WTC11 (cell line): ENCODE data around the gene SLK. TPM values are rescaled to one million over a fixed set of nuclear protein-coding genes. Genes with fewer than 3 reads are reported as not detected.

Experiments
- ATAC-seq: fragments of 200-7000 bp; cut with Tn5 transposase; 2 replicates; pipeline ENCODE4 v1.10.0; 2021; ENCODE audit warnings: mild to moderate bottlenecking, moderate library complexity
- CTCF ChIA-PET: fragments of 300-600 bp; sonication (Branson Sonifier 250); formaldehyde crosslinking; loops from one replicate; lab custom pipeline; 2021; ENCODE audit warnings: antibody characterized with exemption; lab: Charles Lee
- POLR2A ChIA-PET: fragments of 350-600 bp; sonication (Branson Sonifier 250); formaldehyde crosslinking; loops from one replicate; lab custom pipeline; 2021; ENCODE audit warnings: antibody characterized with exemption; lab: Charles Lee
- DNase-seq: peaks from one replicate; pipeline ENCODE4 v3.0.0; 2021; ENCODE audit warnings: low spot score
- H3K27ac Mint-ChIP-seq: 2 replicates; pipeline ENCODE4 v1.8.0; 2021; ENCODE audit warnings: mixed read lengths
- H3K27me3 Mint-ChIP-seq: 2 replicates; pipeline ENCODE4 v1.8.0; 2021; ENCODE audit warnings: low read depth, mild to moderate bottlenecking, moderate library complexity, mixed read lengths
- H3K36me3 Mint-ChIP-seq: 2 replicates; pipeline ENCODE4 v1.8.0; 2021; ENCODE audit warnings: mixed read lengths
- H3K4me1 Mint-ChIP-seq: 2 replicates; pipeline ENCODE4 v1.8.0; 2022; ENCODE audit warnings: mixed read lengths
- H3K4me3 Mint-ChIP-seq: 2 replicates; pipeline ENCODE4 v1.8.0; 2021; ENCODE audit warnings: mild to moderate bottlenecking, moderate library complexity, mixed read lengths
- H3K9me3 Mint-ChIP-seq: 2 replicates; pipeline ENCODE4 v1.8.0; 2021; ENCODE audit warnings: mixed read lengths
- AR ChIP-seq: fragments of 250-450 bp; sonication (Bioruptor Pico); IDR thresholded peaks from 2 replicates; pipeline ENCODE4 v1.9.0; 2021; ENCODE audit warnings: mild to moderate bottlenecking
- CREB1 ChIP-seq: sonication (generic); formaldehyde crosslinking; IDR thresholded peaks from 2 replicates; pipeline ENCODE4 v1.8.0; 2023; ENCODE audit warnings: mild to moderate bottlenecking, missing genetic modification reagents
- E2F4 ChIP-seq: sonication (generic); formaldehyde crosslinking; IDR thresholded peaks from 2 replicates; pipeline ENCODE4 v1.8.1; 2022; ENCODE audit warnings: low read depth, mild to moderate bottlenecking, moderate library complexity, missing genetic modification reagents, borderline replicate concordance
- ERG ChIP-seq: fragments of 250-450 bp; sonication (Bioruptor Pico); IDR thresholded peaks from 2 replicates; pipeline ENCODE4 v1.8.0; 2021; ENCODE audit warnings: mild to moderate bottlenecking
- FOXK1 ChIP-seq: sonication (generic); formaldehyde crosslinking; IDR thresholded peaks from 2 replicates; pipeline ENCODE4 v1.8.0; 2022; ENCODE audit warnings: mild to moderate bottlenecking, moderate library complexity, missing genetic modification reagents
- FOXP1 ChIP-seq: sonication (generic); formaldehyde crosslinking; IDR thresholded peaks from 2 replicates; pipeline ENCODE4 v1.8.0; 2022; ENCODE audit warnings: missing genetic modification reagents, mild to moderate bottlenecking, moderate library complexity, borderline replicate concordance
- IRF1 ChIP-seq: sonication (generic); formaldehyde crosslinking; IDR thresholded peaks from 2 replicates; pipeline ENCODE4 v1.8.0; 2023; ENCODE audit warnings: missing genetic modification reagents
- NR2C2 ChIP-seq: sonication (generic); formaldehyde crosslinking; IDR thresholded peaks from 2 replicates; pipeline ENCODE4 v1.8.0; 2022; ENCODE audit warnings: mild to moderate bottlenecking, missing genetic modification reagents
- OVOL2 ChIP-seq: fragments of 250-450 bp; sonication (Bioruptor Pico); IDR thresholded peaks from 2 replicates; pipeline ENCODE4 v1.9.0; 2021; ENCODE audit warnings: mild to moderate bottlenecking, borderline replicate concordance
- SOX15 ChIP-seq: fragments of 250-450 bp; sonication (Bioruptor Pico); IDR thresholded peaks from 2 replicates; pipeline ENCODE4 v1.9.0; 2021; ENCODE audit warnings: mild to moderate bottlenecking
- TCF7 ChIP-seq: sonication (generic); formaldehyde crosslinking; IDR thresholded peaks from 2 replicates; pipeline ENCODE4 v1.8.0; 2022; ENCODE audit warnings: mild to moderate bottlenecking, low read depth, missing genetic modification reagents, moderate library complexity
- TP53 ChIP-seq: sonication (generic); formaldehyde crosslinking; IDR thresholded peaks from 2 replicates; pipeline ENCODE4 v1.8.1; 2023; ENCODE audit warnings: mild to moderate bottlenecking, missing genetic modification reagents
- ZBTB21 ChIP-seq: sonication (generic); formaldehyde crosslinking; IDR thresholded peaks from 2 replicates; pipeline ENCODE4 v1.8.1; 2023; ENCODE audit warnings: mild to moderate bottlenecking, missing genetic modification reagents, borderline replicate concordance
- ZNF219 ChIP-seq: sonication (generic); formaldehyde crosslinking; IDR thresholded peaks from 2 replicates; pipeline ENCODE4 v1.8.0; 2023; ENCODE audit warnings: missing genetic modification reagents, mild to moderate bottlenecking, borderline replicate concordance
- ZNF232 ChIP-seq: sonication (generic); formaldehyde crosslinking; IDR thresholded peaks from 2 replicates; pipeline ENCODE4 v1.8.0; 2022; ENCODE audit warnings: mild to moderate bottlenecking, missing genetic modification reagents
- ZNF317 ChIP-seq: sonication (generic); formaldehyde crosslinking; IDR thresholded peaks from 2 replicates; pipeline ENCODE4 v1.8.1; 2023; ENCODE audit warnings: low read depth, mild to moderate bottlenecking, moderate library complexity, missing genetic modification reagents, borderline replicate concordance
- ZNF396 ChIP-seq: fragments of 250-450 bp; sonication (Bioruptor Pico); IDR thresholded peaks from 2 replicates; pipeline ENCODE4 v1.8.0; 2021; ENCODE audit warnings: mild to moderate bottlenecking, moderate library complexity, borderline replicate concordance
- ZNF671 ChIP-seq: fragments of 250-450 bp; sonication (Bioruptor Pico); IDR thresholded peaks from 2 replicates; pipeline ENCODE4 v1.8.0; 2021; ENCODE audit warnings: mild to moderate bottlenecking
- total RNA-seq: library from RNA; stranded (reverse); gene quantifications from 3 replicates; pipeline ENCODE4 v1.2.3, GENCODE V29; 2021
- TF ChIP-seq, protein P1 (sequence below): sonication (generic); formaldehyde crosslinking; conservative IDR thresholded peaks from 2 replicates; pipeline ENCODE4 v1.8.1; 2023; ENCODE audit warnings: mild to moderate bottlenecking, low read depth, missing genetic modification reagents, moderate library complexity

Gene SLK
- total RNA-seq, 1 experiment from 2014 or later, result 19.2 TPM

DNA sequence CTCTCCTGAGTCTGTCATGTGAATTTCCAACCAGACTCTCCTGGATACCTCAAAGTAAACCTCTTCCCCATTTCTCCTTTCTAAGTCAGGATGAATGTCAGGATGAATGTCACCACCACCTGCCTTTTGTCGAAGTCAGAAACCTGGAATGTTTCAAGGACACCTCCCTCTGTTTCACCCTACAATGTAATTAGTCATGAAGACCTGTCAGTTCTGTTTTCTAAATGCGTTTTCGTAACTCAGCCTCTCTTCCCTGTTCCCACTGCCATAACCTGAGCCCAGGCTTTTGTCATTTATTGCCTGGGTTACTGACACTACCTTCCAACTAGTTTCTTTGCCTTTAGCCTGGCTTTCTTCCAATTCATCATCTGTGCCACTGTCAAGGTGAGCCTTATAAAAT, 43.4 kb upstream of the SLK start:
- no peak for ATAC-seq
- no peak overlapping the region for H3K27ac Mint-ChIP-seq

DNA sequence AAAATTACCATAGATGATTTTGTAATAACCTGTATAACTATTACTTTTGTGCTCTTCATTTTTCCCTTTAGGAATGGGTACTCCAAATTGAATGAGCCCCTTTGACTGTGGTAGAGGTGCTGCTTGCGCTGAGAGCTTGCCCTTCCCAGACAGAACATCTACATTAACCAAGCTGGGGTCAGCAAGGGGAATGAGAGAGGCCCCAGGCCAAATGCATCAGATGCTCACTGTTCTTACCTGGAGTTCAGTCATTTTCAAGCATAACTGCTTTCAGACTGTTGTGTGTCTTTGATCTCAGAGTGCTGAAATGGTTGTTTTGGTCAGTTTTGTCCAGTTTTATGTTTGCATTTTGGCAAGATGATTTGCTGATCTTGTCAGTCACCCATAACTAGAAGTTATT, 41.3 kb upstream of the SLK start:
- CTCF ChIA-PET, result interaction anchor here (0.7 kb wide), 1 partner anchor 9 kb away, joined by 5 read pairs; no protein-coding TSS in a partner anchor
- POLR2A ChIA-PET, result no interaction called here
- H3K4me1 Mint-ChIP-seq, result peaks cover 18% of the 10 kb centered on the region
- no peaks in the 10 kb centered on the region for H3K9me3 Mint-ChIP-seq
- no peak overlapping the region for H3K27ac Mint-ChIP-seq
- ATAC-seq, result no peak
- H3K4me3 Mint-ChIP-seq, result no peak overlapping the region
- no peaks in the 10 kb centered on the region for H3K27me3 Mint-ChIP-seq
- DNase-seq, result no peak
- no peaks in the 10 kb centered on the region for H3K36me3 Mint-ChIP-seq
- TF ChIP-seq CREB1 (CRISPR knock-in tag) (no peak), TP53 (CRISPR knock-in tag) (no peak), ZNF671 (CRISPR knock-in tag) (no peak), E2F4 (no peak), TCF7 (no peak), ZBTB21 (CRISPR knock-in tag) (no peak), SOX15 (CRISPR knock-in tag) (no peak), ERG (CRISPR knock-in tag) (no peak), NR2C2 (CRISPR knock-in tag) (no peak), OVOL2 (CRISPR knock-in tag) (no peak), ZNF219 (CRISPR knock-in tag) (no peak), ZNF396 (CRISPR knock-in tag) (no peak), AR (CRISPR knock-in tag) (no peak), ZNF317 (CRISPR knock-in tag) (no peak), FOXK1 (no peak), IRF1 (CRISPR knock-in tag) (no peak)
- TF ChIP-seq, protein P1, sequence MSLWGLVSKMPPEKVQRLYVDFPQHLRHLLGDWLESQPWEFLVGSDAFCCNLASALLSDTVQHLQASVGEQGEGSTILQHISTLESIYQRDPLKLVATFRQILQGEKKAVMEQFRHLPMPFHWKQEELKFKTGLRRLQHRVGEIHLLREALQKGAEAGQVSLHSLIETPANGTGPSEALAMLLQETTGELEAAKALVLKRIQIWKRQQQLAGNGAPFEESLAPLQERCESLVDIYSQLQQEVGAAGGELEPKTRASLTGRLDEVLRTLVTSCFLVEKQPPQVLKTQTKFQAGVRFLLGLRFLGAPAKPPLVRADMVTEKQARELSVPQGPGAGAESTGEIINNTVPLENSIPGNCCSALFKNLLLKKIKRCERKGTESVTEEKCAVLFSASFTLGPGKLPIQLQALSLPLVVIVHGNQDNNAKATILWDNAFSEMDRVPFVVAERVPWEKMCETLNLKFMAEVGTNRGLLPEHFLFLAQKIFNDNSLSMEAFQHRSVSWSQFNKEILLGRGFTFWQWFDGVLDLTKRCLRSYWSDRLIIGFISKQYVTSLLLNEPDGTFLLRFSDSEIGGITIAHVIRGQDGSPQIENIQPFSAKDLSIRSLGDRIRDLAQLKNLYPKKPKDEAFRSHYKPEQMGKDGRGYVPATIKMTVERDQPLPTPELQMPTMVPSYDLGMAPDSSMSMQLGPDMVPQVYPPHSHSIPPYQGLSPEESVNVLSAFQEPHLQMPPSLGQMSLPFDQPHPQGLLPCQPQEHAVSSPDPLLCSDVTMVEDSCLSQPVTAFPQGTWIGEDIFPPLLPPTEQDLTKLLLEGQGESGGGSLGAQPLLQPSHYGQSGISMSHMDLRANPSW, result no peak
- TF ChIP-seq, all 79 proteins: peak for 0

More for the DNA sequence above, 43.4 kb upstream of the SLK start:
- Mint-ChIP-seq H3K4me1 (peaks cover 10% of the 10 kb centered on the region), H3K27me3 (no peaks in the 10 kb centered on the region), H3K9me3 (no peaks in the 10 kb centered on the region), H3K36me3 (no peaks in the 10 kb centered on the region), H3K4me3 (no peak overlapping the region)
- no peak for DNase-seq
- CTCF ChIA-PET, result no interaction called here
- TF ChIP-seq FOXP1 (CRISPR knock-in tag), result no peak
- TF ChIP-seq ZNF232 (CRISPR knock-in tag), result no peak
- no peak for TF ChIP-seq E2F4
- POLR2A ChIA-PET, result no interaction called here
